ENCODE measurements around the gene CDH13.

GRCh38 chr16:83814659-83814985, 1187.9 kb downstream of the CDH13 start:
- TF ChIP-seq CTCF (IDR thresholded peaks at IDR 0.05) (no peak), POLR2A (IDR thresholded peaks at IDR 0.05) (no peak)

All from thyroid gland (tissue), 4 donors.